D721Med (cell line): Measurements from ENCODE around the gene DDX52.
"Not testable (repeated sequence)": the region's sequence is repeated elsewhere in the genome, so short reads cannot be mapped to it uniquely, and the experiment has no call there.

Experiments used
- DNase-seq: peaks from one replicate; pipeline ENCODE4 v3.0.0; 2011; ENCODE audit warnings: low spot score; ENCODE audit not compliant: insufficient read length
- FAIRE-seq: peaks from 2 replicates; lab custom pipeline; 2011; peaks lifted over from hg19 to GRCh38; lab: Jason Lieb, UNC
- TF ChIP-seq, protein P1 (sequence below): IDR thresholded peaks from 2 replicates; pipeline ENCODE4 v1.5.1; 2012; ENCODE audit warnings: mild to moderate bottlenecking, control low read depth; ENCODE audit not compliant: insufficient read depth; ENCODE audit errors: missing control alignments

Gene DDX52

DNA sequence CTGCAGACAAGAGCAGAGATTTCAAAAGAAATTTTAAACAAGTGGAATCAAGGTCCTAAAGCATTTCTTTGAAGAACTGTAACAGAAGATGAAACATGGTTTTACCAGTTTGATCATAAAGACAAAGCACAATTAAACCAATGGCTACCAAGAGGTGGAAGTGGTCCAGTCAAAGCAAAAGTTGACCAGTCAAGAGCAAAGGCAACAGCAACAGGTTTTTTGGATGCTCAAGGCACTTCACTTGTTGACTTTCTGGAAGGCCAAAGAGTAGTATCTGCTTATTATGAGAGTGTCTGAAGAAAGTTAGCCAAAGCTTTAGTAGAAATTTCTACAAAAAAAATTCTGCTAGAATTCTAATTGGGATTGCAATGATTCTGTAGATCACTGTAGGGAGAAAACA is 5.3 kb downstream of the DDX52 start:
- TF ChIP-seq, protein P1, sequence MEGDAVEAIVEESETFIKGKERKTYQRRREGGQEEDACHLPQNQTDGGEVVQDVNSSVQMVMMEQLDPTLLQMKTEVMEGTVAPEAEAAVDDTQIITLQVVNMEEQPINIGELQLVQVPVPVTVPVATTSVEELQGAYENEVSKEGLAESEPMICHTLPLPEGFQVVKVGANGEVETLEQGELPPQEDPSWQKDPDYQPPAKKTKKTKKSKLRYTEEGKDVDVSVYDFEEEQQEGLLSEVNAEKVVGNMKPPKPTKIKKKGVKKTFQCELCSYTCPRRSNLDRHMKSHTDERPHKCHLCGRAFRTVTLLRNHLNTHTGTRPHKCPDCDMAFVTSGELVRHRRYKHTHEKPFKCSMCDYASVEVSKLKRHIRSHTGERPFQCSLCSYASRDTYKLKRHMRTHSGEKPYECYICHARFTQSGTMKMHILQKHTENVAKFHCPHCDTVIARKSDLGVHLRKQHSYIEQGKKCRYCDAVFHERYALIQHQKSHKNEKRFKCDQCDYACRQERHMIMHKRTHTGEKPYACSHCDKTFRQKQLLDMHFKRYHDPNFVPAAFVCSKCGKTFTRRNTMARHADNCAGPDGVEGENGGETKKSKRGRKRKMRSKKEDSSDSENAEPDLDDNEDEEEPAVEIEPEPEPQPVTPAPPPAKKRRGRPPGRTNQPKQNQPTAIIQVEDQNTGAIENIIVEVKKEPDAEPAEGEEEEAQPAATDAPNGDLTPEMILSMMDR = no peak
- FAIRE-seq (no peak), DNase-seq (no peak)

DNA sequence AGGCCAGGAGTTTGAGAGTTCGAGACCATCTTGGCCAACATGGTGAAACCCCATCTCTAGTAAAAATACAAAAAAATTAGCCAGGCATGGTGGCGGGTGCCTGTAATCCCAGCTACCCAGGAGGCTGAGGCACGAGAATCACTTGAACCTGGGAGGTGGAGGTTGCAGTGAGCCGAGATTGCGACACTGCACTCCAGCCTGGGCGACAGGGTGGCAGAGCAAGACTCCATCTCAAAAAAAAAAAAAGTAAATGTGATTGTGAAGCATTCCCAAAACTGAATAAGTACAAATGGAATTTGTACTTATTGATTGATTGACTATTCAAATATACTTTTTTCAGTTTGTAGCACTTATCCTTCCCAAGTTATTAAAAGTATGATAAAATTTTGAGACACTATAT is 26.8 kb downstream of the DDX52 start:
- not testable (repeated sequence) for FAIRE-seq, DNase-seq

DNA sequence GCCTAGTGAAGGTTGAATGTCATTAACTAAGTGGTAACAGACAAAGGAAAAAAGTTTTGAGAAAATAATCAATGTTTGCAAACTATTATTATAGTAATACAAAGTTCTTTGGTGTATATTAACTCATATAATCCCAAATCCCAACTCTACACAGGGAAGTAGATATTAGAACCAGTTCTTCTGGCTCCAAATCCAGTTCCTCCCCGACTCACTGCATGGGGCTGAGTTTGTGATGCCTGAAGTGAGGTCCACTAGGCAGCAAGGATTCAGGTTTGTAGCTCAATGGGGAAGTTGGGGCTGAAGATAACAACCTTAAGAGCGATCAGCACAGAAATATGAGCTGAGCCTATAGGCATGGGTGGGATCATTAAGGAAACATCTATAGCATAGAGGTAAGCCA is 28.4 kb downstream of the DDX52 start:
- TF ChIP-seq, protein P1 = no peak
- DNase-seq (no peak), FAIRE-seq (no peak)

DNA sequence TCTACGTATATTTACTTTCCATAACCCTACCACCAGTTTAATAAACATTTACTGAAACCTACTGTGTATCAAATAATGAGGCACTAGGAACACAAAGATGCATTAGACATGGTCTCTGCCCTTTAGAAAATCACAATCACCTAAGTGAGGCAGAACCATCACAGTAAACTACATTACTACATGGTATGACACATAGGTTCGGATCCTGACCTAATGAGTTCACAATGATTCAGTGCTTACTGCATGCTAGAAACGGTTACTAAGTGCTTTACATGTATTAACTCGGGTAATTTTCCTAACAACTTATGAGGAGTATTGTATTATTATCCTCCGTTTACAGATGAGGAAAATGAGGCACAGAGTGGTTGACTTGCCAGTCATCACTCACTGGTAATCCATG is 28.9 kb downstream of the DDX52 start:
- TF ChIP-seq, protein P1 = no peak

DNA sequence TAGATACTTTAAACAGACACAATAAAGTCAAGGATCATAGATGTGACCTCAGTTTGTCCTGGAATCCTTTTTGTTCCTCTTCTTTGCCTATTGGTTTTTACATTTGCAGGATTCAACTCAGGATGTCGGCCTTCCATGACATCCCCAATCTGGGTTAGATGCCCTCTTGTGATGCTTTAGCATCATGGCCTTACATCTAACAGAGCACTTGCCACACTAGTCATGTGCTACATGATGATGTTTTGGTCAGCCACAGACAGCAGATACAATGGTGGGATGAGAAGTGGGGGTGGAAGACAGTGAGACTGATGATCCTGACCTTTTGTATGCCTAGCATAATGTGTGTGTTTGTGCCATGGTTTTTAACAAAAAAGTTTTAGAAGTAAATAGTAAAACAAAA is 32.3 kb downstream of the DDX52 start:
- DNase-seq (no peak), FAIRE-seq (no peak)
- TF ChIP-seq, protein P1 = no peak

More for the DNA sequence above, 28.9 kb downstream of the DDX52 start:
- no peak for FAIRE-seq
- DNase-seq = no peak

DNA sequence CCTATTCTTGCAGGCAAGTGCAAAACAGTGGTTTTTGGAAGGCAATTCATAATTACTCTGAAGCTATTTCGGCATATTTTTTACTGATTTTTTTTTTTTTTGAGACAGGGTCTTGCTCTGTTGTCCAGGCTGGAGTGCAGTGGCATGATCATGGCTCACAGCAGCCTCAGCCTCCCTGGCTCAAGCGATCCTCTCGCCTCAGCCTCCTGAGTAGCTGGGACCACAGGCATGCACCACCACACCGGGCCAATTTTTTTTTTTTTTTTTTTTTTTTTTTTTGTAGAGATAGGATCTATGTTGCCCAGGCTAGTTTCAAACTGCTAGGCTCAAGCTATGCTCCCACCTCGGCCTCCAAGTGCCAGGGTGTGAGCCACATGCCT is 33.2 kb downstream of the DDX52 start:
- FAIRE-seq, DNase-seq: not testable (repeated sequence)

DNA sequence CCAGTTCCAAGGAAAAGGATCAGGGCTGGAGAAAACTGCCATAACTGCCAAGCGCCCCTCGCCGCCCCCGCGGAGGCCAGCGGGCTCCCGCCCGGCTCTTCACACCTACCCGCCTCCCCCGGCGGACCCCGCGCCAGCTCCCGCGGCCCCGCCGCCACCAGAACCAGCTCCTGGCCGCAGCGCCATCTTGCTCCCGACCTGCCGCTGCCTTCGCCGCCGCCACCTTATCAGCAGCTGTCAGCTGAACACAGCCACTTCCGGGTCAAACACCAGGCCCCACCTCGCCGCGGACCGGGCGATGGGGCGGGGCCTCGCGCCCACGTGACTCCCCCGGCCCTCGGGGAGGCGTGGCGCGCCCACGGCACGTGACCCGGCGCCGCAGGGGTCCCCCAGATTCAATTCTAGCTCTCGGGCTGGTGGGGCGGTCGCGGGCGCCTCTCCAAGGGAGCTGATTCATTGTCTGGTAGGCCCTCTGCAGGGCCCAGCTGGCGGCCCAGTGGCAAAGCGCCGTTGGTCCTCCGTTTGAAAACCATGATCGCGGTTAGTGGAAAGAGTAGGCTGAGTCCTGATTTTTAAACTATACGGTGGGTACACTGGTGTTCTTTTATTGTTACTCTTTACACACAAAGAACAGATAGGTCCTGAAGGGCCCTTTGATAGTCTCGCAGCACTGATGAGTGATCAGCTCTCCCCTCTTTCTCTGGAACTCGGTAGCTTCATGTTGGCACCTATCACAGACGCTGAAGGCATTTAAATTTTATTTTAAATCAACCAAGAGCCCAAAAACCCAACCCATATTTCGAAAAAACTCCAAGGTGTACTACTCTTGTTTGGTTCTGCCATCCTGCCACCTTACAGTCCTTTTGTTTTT is 33.8 kb downstream of the DDX52 start, which contains the start of gene SYNRG:
Gene SYNRG (minus strand): TSS at position 249 of the 871 bp plus-strand sequence. CDS start 63 bp downstream, at position 186.
- peak; percentile 88 for DNase-seq
- no peak for FAIRE-seq
- TF ChIP-seq, protein P1 = peak; percentile 23
